RWPE2 (cell line): ENCODE results near the gene TRAF1.

Experiments
- ATAC-seq: fragments of 200-7000 bp; cut with Tn5 transposase; 3 replicates; pipeline ENCODE4 v1.9.1; 2021; ENCODE audit warnings: low read depth
- DNase-seq: peaks from one replicate; pipeline ENCODE4 v3.0.0-alpha.2; 2020; ENCODE audit warnings: low spot score
- H3K27ac ChIP-seq: fragments of 450-650 bp; 2 replicates; pipeline ENCODE4 v1.5.1; 2017; ENCODE audit warnings: mild to moderate bottlenecking; ENCODE audit not compliant: poor library complexity, severe bottlenecking
- H3K27me3 ChIP-seq: fragments of 250-450 bp; sonication (Bioruptor Pico); 2 replicates; pipeline ENCODE4 v1.5.1; 2021; ENCODE audit warnings: mild to moderate bottlenecking, moderate library complexity; ENCODE audit not compliant: insufficient read depth, poor library complexity, severe bottlenecking
- H3K36me3 ChIP-seq: fragments of 250-450 bp; sonication (Bioruptor Pico); 2 replicates; pipeline ENCODE4 v1.5.1; 2020; ENCODE audit warnings: low read depth, mild to moderate bottlenecking, moderate library complexity
- H3K4me1 ChIP-seq: fragments of 250-450 bp; sonication (Bioruptor Pico); 2 replicates; pipeline ENCODE4 v1.5.1; 2021; ENCODE audit warnings: mild to moderate bottlenecking, moderate library complexity; ENCODE audit not compliant: insufficient read depth, poor library complexity, severe bottlenecking
- H3K4me3 ChIP-seq: fragments of 250-450 bp; sonication (Bioruptor Pico); 2 replicates; pipeline ENCODE4 v1.5.1; 2021; ENCODE audit warnings: mild to moderate bottlenecking, moderate library complexity; ENCODE audit not compliant: severe bottlenecking
- H3K9me3 ChIP-seq: fragments of 250-450 bp; sonication (Bioruptor Pico); 2 replicates; pipeline ENCODE4 v1.5.1; 2021; ENCODE audit warnings: mild to moderate bottlenecking, moderate library complexity; ENCODE audit not compliant: severe bottlenecking
- TF ChIP-seq, protein P1 (sequence below): fragments of 450-650 bp; IDR thresholded peaks from one replicate; pipeline ENCODE4 v1.5.1; 2017; ENCODE audit warnings: mild to moderate bottlenecking, moderate library complexity; ENCODE audit not compliant: poor library complexity, severe bottlenecking

TRAF1 gene

DNA sequence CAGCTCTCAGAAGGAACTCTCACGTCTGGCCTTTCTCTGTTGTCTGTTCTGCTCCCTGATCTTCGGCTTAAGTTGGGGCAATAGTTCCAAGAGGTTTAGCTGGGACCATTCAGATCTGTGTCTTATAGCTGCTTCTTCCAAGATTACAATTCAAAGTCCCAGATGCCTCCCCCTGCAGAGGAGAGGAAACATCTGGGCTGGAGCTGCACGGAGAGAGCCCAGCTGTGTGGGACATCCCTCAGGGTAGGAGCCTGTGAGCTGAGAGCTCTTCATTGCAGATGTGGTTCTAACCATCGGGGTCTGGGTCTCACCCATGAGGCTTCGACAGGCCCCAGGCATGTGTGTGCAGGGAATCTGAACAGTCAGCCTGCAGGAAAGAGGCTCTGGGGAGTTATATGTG lies 40.6 kb downstream of the TRAF1 start:
- Histone ChIP-seq H3K9me3 (peaks cover 2% of the 10 kb centered on the region), H3K27ac (no peak overlapping the region), H3K4me3 (no peak overlapping the region), H3K36me3 (no peaks in the 10 kb centered on the region), H3K27me3 (no peaks in the 10 kb centered on the region), H3K4me1 (no peaks in the 10 kb centered on the region)
- TF ChIP-seq, protein P1, sequence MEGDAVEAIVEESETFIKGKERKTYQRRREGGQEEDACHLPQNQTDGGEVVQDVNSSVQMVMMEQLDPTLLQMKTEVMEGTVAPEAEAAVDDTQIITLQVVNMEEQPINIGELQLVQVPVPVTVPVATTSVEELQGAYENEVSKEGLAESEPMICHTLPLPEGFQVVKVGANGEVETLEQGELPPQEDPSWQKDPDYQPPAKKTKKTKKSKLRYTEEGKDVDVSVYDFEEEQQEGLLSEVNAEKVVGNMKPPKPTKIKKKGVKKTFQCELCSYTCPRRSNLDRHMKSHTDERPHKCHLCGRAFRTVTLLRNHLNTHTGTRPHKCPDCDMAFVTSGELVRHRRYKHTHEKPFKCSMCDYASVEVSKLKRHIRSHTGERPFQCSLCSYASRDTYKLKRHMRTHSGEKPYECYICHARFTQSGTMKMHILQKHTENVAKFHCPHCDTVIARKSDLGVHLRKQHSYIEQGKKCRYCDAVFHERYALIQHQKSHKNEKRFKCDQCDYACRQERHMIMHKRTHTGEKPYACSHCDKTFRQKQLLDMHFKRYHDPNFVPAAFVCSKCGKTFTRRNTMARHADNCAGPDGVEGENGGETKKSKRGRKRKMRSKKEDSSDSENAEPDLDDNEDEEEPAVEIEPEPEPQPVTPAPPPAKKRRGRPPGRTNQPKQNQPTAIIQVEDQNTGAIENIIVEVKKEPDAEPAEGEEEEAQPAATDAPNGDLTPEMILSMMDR, result no peak
- DNase-seq (no peak), ATAC-seq (no peak)

DNA sequence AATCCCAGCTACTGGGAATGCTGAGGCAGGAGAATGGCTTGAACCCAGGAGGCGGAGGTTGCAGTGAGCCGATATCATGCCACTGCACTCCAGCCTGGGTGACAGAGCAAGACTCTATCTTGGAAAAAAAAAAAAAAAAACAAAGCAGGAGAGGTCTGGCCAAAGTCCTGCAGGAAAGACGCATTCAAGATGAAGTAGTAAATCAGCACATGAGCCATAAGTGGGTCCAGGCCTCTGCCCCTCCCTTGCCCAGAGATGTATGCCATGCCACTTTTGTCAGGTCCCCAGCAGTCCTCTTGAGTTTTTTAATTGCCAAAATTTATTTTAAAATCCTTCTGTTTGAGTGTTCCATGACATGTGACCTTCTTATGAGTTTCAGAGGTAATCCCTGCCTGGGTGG lies 41.1 kb downstream of the TRAF1 start:
- ATAC-seq, result no peak
- H3K27ac ChIP-seq, result no peak overlapping the region
- H3K4me3 ChIP-seq, result no peak overlapping the region
- peaks cover 2% of the 10 kb centered on the region for H3K9me3 ChIP-seq
- no peaks in the 10 kb centered on the region for H3K27me3 ChIP-seq
- H3K4me1 ChIP-seq, result no peaks in the 10 kb centered on the region
- DNase-seq, result no peak
- H3K36me3 ChIP-seq, result no peaks in the 10 kb centered on the region
- TF ChIP-seq, protein P1, result no peak

DNA sequence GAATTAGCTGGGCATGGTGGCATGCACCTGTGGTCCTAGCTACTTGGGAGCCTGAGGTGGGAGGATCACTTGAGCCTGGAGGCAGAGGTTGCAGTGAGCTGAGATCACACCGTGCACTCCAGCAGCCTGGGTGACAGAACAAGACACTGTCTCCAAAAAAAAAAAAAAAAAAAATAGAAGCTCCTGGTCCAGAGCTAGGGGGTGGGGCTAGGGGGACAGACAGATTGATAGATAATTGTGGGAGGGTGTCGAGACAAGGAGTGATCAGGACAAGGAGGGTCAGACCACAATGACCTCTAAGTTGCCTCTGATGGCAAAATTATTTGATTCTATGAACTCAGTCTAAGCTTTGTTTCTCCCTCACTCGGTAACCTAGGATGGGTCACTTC lies 43.0 kb downstream of the TRAF1 start:
- H3K9me3 ChIP-seq, result peaks cover 2% of the 10 kb centered on the region
- H3K36me3 ChIP-seq, result no peaks in the 10 kb centered on the region
- H3K27ac ChIP-seq, result no peak overlapping the region
- H3K27me3 ChIP-seq, result no peaks in the 10 kb centered on the region
- ATAC-seq (no peak), DNase-seq (no peak)
- TF ChIP-seq, protein P1, result no peak
- H3K4me3 ChIP-seq, result no peak overlapping the region
- no peaks in the 10 kb centered on the region for H3K4me1 ChIP-seq

DNA sequence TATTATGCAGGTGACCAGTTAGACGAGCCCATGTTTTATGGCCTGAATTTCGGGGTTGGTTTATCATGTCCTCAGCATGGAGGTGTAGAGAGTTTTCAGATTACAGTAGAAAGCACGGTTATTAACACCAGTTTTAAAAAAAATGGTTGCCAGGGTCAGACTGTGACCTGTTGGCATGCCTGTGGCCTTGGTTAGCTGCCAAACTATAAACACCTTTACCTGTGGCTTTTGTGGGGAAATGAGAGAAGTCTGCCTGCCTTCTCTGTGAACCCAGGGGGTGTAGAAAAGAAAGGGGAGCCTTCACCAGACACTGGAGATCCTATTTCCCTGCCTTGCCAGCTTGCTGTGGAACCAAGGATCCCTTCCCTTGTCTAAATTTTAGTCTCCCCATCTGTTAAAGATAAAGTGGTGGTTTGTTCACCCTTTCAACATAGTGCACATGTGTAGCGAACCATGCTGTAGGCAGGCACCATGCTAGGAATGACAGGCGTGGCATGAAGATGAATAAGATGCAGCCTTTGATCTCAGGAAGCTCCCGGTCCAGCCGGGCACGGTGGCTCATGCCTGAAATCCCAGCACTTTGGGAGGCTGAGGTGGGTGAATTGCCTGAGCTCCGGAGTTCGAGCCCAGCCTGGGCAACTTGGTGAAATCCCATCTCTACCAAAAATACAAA lies 43.5 kb downstream of the TRAF1 start:
- TF ChIP-seq, protein P1, result no peak
- Histone ChIP-seq H3K9me3 (peaks cover 2% of the 10 kb centered on the region), H3K4me3 (no peak overlapping the region), H3K36me3 (no peaks in the 10 kb centered on the region), H3K4me1 (no peaks in the 10 kb centered on the region), H3K27ac (no peak overlapping the region), H3K27me3 (no peaks in the 10 kb centered on the region)
- ATAC-seq (peak; percentile 30; the same call in 1 of the 3 replicates), DNase-seq (no peak)

DNA sequence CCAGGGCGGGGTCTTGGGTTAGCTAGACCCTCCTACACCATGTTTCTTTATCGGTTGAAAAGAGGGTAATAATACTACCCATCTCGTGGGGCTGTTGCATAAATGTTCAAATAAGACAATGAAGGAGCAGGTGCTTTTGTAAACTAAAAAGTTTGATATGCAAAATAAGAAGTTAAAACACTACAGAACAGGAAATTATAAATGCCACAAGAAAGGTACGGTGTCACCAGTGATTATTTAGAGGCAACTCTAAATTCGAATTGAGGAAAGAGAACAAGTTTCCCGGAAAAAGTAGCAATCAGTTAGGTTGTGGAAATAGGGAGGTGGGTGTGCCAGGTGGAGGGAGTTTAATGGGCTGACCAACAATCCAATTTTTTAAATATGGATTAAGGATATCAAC lies 47.1 kb downstream of the TRAF1 start:
- peaks cover 14% of the 10 kb centered on the region for H3K4me1 ChIP-seq
- no peaks in the 10 kb centered on the region for H3K27me3 ChIP-seq
- no peak for ATAC-seq
- H3K4me3 ChIP-seq, result no peak overlapping the region
- no peak overlapping the region for H3K27ac ChIP-seq
- DNase-seq, result no peak
- TF ChIP-seq, protein P1, result no peak
- H3K9me3 ChIP-seq, result peaks cover 2% of the 10 kb centered on the region
- peaks cover 11% of the 10 kb centered on the region for H3K36me3 ChIP-seq
